Breast epithelium (tissue), 4 donors: ENCODE data around the gene ACACA. TPM values are rescaled to one million over a fixed set of nuclear protein-coding genes. Genes with fewer than 3 reads are reported as not detected.

Experiments used
- DNase-seq, 2 donors: peaks; one replicate each; pipeline ENCODE4 v3.0.0-alpha.2; 2019; ENCODE audit warnings: low spot score in 2 of 2
- H3K27ac ChIP-seq, 2 donors: fragments of 200-600 bp; sonication (generic) in 1 of 2; one replicate each; pipeline ENCODE4 v1.5.1; 2016 to 2019; ENCODE audit warnings: mild to moderate bottlenecking in 1 of 2
- H3K27me3 ChIP-seq, 2 donors: fragments of 200-600 bp; sonication (generic) in 1 of 2; one replicate each; pipeline versions ENCODE4 v1.5.1 to v1.6.0; 2017 to 2019; ENCODE audit warnings: control low read depth in 1 of 2, mild to moderate bottlenecking in 1 of 2
- H3K36me3 ChIP-seq: fragments of 200-600 bp; one replicate; pipeline ENCODE4 v1.5.1; 2019
- H3K4me1 ChIP-seq, 2 donors: fragments of 200-600 bp; sonication (generic); one replicate each; pipeline ENCODE4 v1.5.1; 2016 to 2019; ENCODE audit warnings: control low read depth in 1 of 2
- H3K4me3 ChIP-seq, 3 donors: fragments of 200-600 bp; sonication (generic); 1 replicate in 2 of 3; 2 replicates in 1 of 3; pipeline ENCODE4 v1.5.1; 2016 to 2019; ENCODE audit warnings: mild to moderate bottlenecking in 3 of 3, moderate library complexity in 2 of 3
- H3K9me3 ChIP-seq, 2 donors: fragments of 200-600 bp; sonication (generic) in 1 of 2; one replicate each; pipeline ENCODE4 v1.5.1; 2016 to 2019; ENCODE audit warnings: control low read depth in 1 of 2
- POLR2A ChIP-seq: fragments of 450-650 bp; IDR thresholded peaks from one replicate; pipeline ENCODE4 v1.6.1; 2016; ENCODE audit warnings: antibody characterized with exemption, mild to moderate bottlenecking, moderate library complexity
- POLR2AphosphoS5 ChIP-seq, 3 donors: sonication (generic); formaldehyde crosslinking; IDR thresholded peaks; one replicate each; pipeline ENCODE4 v1.6.1; 2017; ENCODE audit warnings: antibody characterized with exemption in 3 of 3
- intact Hi-C: fragments of 100-400 bp; cut with DNase I; formaldehyde crosslinking; loops from one replicate; pipeline ENCODE4 v1.15.1; 2023; ENCODE audit warnings: low total_unique reads
- total RNA-seq, 3 donors: library from RNA; depleted of rRNA; stranded (reverse); fragments of >200 nt; gene quantifications; one replicate each; pipeline ENCODE4 v1.1.0, GENCODE V29; 2016
- TF ChIP-seq, protein P1 (sequence below), 3 donors: fragments of 450-650 bp; IDR thresholded peaks; one replicate each; pipeline ENCODE4 v1.5.1; 2016 to 2017; ENCODE audit warnings: antibody characterized with exemption in 3 of 3, mild to moderate bottlenecking in 3 of 3, moderate library complexity in 3 of 3

Gene ACACA
- total RNA-seq, 3 donors from 2014 or later: 32.8 to 46.5 (median 36.1) TPM

GRCh38 chr17:37310940-37311339 lies 95.7 kb downstream of the ACACA start:
- TF ChIP-seq, protein P1, sequence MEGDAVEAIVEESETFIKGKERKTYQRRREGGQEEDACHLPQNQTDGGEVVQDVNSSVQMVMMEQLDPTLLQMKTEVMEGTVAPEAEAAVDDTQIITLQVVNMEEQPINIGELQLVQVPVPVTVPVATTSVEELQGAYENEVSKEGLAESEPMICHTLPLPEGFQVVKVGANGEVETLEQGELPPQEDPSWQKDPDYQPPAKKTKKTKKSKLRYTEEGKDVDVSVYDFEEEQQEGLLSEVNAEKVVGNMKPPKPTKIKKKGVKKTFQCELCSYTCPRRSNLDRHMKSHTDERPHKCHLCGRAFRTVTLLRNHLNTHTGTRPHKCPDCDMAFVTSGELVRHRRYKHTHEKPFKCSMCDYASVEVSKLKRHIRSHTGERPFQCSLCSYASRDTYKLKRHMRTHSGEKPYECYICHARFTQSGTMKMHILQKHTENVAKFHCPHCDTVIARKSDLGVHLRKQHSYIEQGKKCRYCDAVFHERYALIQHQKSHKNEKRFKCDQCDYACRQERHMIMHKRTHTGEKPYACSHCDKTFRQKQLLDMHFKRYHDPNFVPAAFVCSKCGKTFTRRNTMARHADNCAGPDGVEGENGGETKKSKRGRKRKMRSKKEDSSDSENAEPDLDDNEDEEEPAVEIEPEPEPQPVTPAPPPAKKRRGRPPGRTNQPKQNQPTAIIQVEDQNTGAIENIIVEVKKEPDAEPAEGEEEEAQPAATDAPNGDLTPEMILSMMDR (IDR thresholded peaks at IDR 0.05): no peak
- TF ChIP-seq POLR2AphosphoS5 (IDR thresholded peaks at IDR 0.05) (no peak), POLR2A (no peak)

DNA sequence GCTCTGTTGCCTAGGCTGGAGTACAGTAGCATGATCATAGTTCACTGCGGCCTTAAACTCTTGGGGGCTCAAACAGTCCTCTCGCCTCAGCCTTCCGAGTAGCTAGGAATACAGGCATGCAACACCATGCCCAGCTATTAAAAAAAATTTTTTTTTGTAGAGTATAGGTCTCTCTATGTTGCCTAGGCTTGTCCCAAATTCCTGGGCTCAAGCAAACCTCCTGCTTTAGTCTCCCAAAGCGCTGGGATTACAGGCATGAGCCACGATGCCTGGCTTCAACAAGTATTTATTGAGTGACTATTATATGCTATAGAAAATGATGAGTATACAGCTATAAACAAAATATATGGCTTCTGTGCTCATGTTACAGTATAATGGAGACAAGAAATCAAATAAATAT lies 97.6 kb downstream of the ACACA start:
- Histone ChIP-seq H3K4me1 (no peaks in the 10 kb centered on the region), H3K27me3 (no peaks in the 10 kb centered on the region), H3K4me3 (no peak overlapping the region), H3K9me3 (no peaks in the 10 kb centered on the region), H3K27ac (no peak overlapping the region), H3K36me3 (no peaks in the 10 kb centered on the region)
- DNase-seq: no peak
- TF ChIP-seq POLR2AphosphoS5 (IDR thresholded peaks at IDR 0.05): no peak
- TF ChIP-seq, protein P1 (IDR thresholded peaks at IDR 0.05): no peak
- no peak for TF ChIP-seq POLR2A
- intact Hi-C loops: no loop called here

More at GRCh38 chr17:37310940-37311339, 95.7 kb downstream of the ACACA start:
- Histone ChIP-seq H3K27ac (no peak overlapping the region), H3K36me3 (no peaks in the 10 kb centered on the region), H3K9me3 (no peaks in the 10 kb centered on the region), H3K4me3 (no peak overlapping the region), H3K4me1 (no peaks in the 10 kb centered on the region), H3K27me3 (no peaks in the 10 kb centered on the region)
- no peak for DNase-seq
- intact Hi-C loops: no loop called here

DNA sequence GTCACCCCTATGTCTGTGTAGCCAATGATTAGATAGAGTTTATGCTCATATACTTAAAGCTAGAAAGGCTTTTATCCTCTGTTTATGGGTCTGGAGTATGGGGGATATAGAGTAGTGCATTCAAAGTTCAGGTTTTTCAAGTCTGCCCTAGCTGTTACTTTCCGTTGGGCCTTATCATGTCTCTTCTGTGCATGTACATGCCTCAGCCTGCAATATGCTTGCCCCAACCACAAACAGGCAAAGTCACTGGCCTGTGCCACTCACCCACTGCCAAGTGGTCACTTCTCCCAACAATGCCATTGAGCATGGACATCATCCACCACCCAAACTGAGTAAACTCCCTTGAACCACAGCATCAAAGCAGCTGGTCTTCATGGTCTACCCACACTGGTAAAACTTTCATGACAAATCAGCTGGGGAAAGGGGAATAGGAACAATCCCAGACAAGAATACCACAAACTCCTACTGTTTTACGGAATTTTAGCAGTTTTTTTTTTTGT lies 101.2 kb downstream of the ACACA start:
- TF ChIP-seq, protein P1 (IDR thresholded peaks at IDR 0.05): no peak
- TF ChIP-seq POLR2A (no peak), POLR2AphosphoS5 (IDR thresholded peaks at IDR 0.05) (no peak)
- Histone ChIP-seq H3K27me3 (no peaks in the 10 kb centered on the region), H3K27ac (no peak overlapping the region), H3K36me3 (no peaks in the 10 kb centered on the region), H3K4me3 (no peak overlapping the region), H3K9me3 (no peaks in the 10 kb centered on the region), H3K4me1 (no peaks in the 10 kb centered on the region)
- intact Hi-C loops: no loop called here
- no peak for DNase-seq

- intact Hi-C loops: no loop called here
- Histone ChIP-seq H3K9me3 (no peaks in the 10 kb centered on the region), H3K4me3 (no peak overlapping the region), H3K36me3 (no peaks in the 10 kb centered on the region), H3K27ac (no peak overlapping the region), H3K4me1 (no peaks in the 10 kb centered on the region), H3K27me3 (no peaks in the 10 kb centered on the region)
- TF ChIP-seq, protein P1 (IDR thresholded peaks at IDR 0.05): no peak
- no peak for TF ChIP-seq POLR2AphosphoS5 (IDR thresholded peaks at IDR 0.05)
- TF ChIP-seq POLR2A: no peak
- no peak for DNase-seq
These were observed 105.3 kb downstream of the ACACA start for GRCh38 chr17:37301288-37301687.

DNA sequence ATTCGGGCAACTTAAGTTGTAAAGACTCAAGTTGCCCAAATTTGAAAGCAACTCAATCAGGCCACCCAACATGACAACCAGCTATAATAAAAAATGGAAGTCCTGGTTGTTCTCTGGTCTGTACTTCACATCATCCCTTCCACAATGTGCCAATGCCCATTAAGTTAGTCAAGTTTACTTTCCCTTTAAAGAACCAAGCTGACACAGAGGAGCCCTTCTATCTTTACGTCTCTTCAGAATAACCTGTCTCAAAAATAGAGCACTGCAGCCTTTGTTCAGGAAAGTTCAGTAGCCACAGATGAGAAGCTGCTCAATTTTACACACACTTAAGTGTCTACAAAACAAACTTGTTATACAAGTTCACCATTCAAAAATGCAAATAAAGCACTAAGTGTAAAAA lies 106.0 kb downstream of the ACACA start:
- Histone ChIP-seq H3K9me3 (no peaks in the 10 kb centered on the region), H3K36me3 (no peaks in the 10 kb centered on the region), H3K4me3 (no peak overlapping the region), H3K4me1 (no peaks in the 10 kb centered on the region), H3K27ac (peak overlapping the region; percentile 26 to 34), H3K27me3 (no peaks in the 10 kb centered on the region)
- TF ChIP-seq POLR2AphosphoS5 (IDR thresholded peaks at IDR 0.05) (no peak), POLR2A (no peak)
- TF ChIP-seq, protein P1 (IDR thresholded peaks at IDR 0.05): no peak
- DNase-seq: no peak
- intact Hi-C loops: no loop called here
